Keratinocyte (primary cell): ENCODE results near the gene UTP11. TPM values are rescaled to one million over a fixed set of nuclear protein-coding genes. Genes with fewer than 3 reads are reported as not detected.

Source experiments
- DNase-seq: peaks from one replicate; pipeline ENCODE4 v3.0.0-alpha.2; 2011; ENCODE audit warnings: low read depth, missing footprints, low spot score
- FAIRE-seq: peaks from 2 replicates; lab custom pipeline; 2011; peaks lifted over from hg19 to GRCh38; lab: Jason Lieb, UNC
- H2AFZ ChIP-seq: 2 replicates; pipeline ENCODE4 v1.6.0; 2012; ENCODE audit warnings: low read length, control low read depth, inconsistent platforms; ENCODE audit not compliant: control insufficient read depth
- H3K27ac ChIP-seq: 2 replicates; pipeline ENCODE4 v1.5.1; 2011; ENCODE audit warnings: low read length; ENCODE audit not compliant: control insufficient read depth, insufficient read depth
- H3K27me3 ChIP-seq: 3 replicates; pipeline ENCODE4 v1.6.0; 2011; ENCODE audit warnings: low read length; ENCODE audit not compliant: control insufficient read depth, insufficient read depth; ENCODE audit errors: extremely low read depth
- H3K36me3 ChIP-seq, 2 experiments: 2 replicates in 1 of 2; 3 replicates in 1 of 2; pipeline ENCODE4 v1.5.1; 2011; ENCODE audit warnings: low read length in 2 of 2, mild to moderate bottlenecking in 1 of 2; ENCODE audit not compliant: control insufficient read depth in 2 of 2, insufficient read depth in 2 of 2; ENCODE audit errors: extremely low read depth in 1 of 2
- H3K4me1 ChIP-seq: 3 replicates; pipeline ENCODE4 v1.5.1; 2011; ENCODE audit warnings: low read length; ENCODE audit not compliant: control insufficient read depth, insufficient read depth; ENCODE audit errors: extremely low read depth
- H3K4me2 ChIP-seq: 3 replicates; pipeline ENCODE4 v1.6.0; 2011; ENCODE audit warnings: low read depth, low read length; ENCODE audit not compliant: control insufficient read depth, insufficient read depth; ENCODE audit errors: extremely low read depth
- H3K4me3 ChIP-seq, 3 experiments: fragments of 200-600 bp in 1 of 3; sonication (generic) in 1 of 3; 2 replicates in 2 of 3; 3 replicates in 1 of 3; pipeline ENCODE4 v1.5.1; 2011 to 2016; ENCODE audit warnings: low read length in 3 of 3, mild to moderate bottlenecking in 3 of 3, control low read depth in 2 of 3, inconsistent platforms in 1 of 3, low read depth in 1 of 3, mixed read lengths in 1 of 3, mixed run types in 1 of 3, moderate library complexity in 1 of 3; ENCODE audit not compliant: control insufficient read depth in 2 of 3, insufficient read depth in 2 of 3; ENCODE audit errors: extremely low read depth in 1 of 3
- H3K79me2 ChIP-seq: 2 replicates; pipeline ENCODE4 v1.6.0; 2012; ENCODE audit warnings: low read length; ENCODE audit not compliant: control insufficient read depth, insufficient read depth
- H3K9ac ChIP-seq: 3 replicates; pipeline ENCODE4 v1.6.0; 2011; ENCODE audit warnings: low read length; ENCODE audit not compliant: control insufficient read depth, insufficient read depth; ENCODE audit errors: extremely low read depth
- H3K9me1 ChIP-seq: 3 replicates; pipeline ENCODE4 v1.6.0; 2011; ENCODE audit warnings: low read length; ENCODE audit not compliant: control insufficient read depth, insufficient read depth; ENCODE audit errors: extremely low read depth
- H3K9me3 ChIP-seq: 2 replicates; pipeline ENCODE4 v1.5.1; 2012; ENCODE audit warnings: low read depth, low read length; ENCODE audit not compliant: control insufficient read depth
- H4K20me1 ChIP-seq: 3 replicates; pipeline ENCODE4 v1.6.0; 2011; ENCODE audit warnings: low read length; ENCODE audit not compliant: control insufficient read depth, insufficient read depth; ENCODE audit errors: extremely low read depth
- EZH2 ChIP-seq: IDR thresholded peaks from one replicate; pipeline ENCODE4 v1.6.1; 2012; ENCODE audit warnings: inconsistent platforms, mild to moderate bottlenecking, low read length, moderate library complexity
- dilution Hi-C: fragments of 300-500 bp; cut with MboI; formaldehyde crosslinking; loops from one replicate; pipeline ENCODE4 v1.7.0; 2020; ENCODE audit warnings: low sequenced_read_pairs; ENCODE audit not compliant: extremely low pct_ligation_motif_present
- polyA plus RNA-seq, 5 experiments: library from polyadenylated mRNA; depleted of rRNA in 3 of 5; stranded (reverse) in 3 of 5; stranded (forward) in 1 of 5; unstranded in 1 of 5; fragments of >200 nt; gene quantifications; 1 replicate in 1 of 5; 2 replicates in 3 of 5; 3 replicates in 1 of 5; pipeline versions ENCODE4 v1.2.1 to v1.2.3, GENCODE V29; 2011 to 2012; ENCODE audit warnings: missing spikeins in 2 of 5, low read depth in 1 of 5, low replicate concordance in 1 of 5
- TF ChIP-seq, protein P1 (sequence below), 3 experiments: IDR thresholded peaks in 1 of 3; conservative IDR thresholded peaks in 1 of 3; optimal IDR thresholded peaks in 1 of 3; 2 replicates in 2 of 3; 3 replicates in 1 of 3; pipeline versions ENCODE3 to v1.5.1; 2011; ENCODE audit warnings: low read length in 3 of 3, mild to moderate bottlenecking in 3 of 3, moderate library complexity in 2 of 3, control low read depth in 1 of 3, inconsistent platforms in 1 of 3; ENCODE audit not compliant: insufficient read depth in 2 of 3; ENCODE audit errors: extremely low read depth in 1 of 3

The UTP11 gene
- polyA plus RNA-seq, 1 donor (not counting 4 experiments of a cell fraction or from before 2014, with no cell fraction given): 50.0 TPM

DNA sequence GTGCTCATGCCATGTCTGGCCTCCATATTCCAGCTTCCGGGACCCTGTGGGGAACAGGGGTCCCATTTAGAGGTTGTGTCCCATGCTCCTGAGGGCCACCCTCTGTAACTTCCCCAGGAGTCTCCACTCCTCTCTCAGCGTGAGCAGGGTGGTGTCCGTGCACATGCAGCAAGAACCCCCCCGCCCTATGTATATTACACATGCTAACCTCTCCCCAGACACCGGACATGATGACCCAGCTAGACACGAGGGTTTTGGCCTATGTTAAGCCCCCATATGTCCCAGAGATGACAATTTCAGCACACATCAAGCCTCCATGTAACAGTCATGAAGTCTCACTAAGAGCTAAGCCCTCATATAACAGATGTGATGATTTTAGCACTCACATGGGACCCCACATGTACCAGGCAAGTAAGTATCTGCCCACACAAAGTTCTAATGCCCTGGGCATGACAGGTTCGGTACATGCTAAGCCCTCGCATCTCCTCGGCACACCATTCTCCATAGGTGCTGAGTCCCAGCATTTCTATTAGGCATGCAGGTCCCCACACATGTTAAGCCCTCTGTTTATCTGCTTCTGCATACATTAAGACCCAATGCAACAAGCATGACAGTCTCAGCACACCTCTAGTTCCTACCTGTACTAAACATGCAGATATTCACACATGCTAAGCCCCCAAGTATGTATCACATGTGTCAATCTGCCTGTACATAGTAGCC, 14.3 kb upstream of the UTP11 start:
- H3K79me2 ChIP-seq: peaks cover 37% of the 10 kb centered on the region
- H3K36me3 ChIP-seq: peaks cover 14 to 26% of the 10 kb centered on the region in 2 experiments
- FAIRE-seq: no peak
- no peak overlapping the region for H3K9ac ChIP-seq
- TF ChIP-seq, protein P1, sequence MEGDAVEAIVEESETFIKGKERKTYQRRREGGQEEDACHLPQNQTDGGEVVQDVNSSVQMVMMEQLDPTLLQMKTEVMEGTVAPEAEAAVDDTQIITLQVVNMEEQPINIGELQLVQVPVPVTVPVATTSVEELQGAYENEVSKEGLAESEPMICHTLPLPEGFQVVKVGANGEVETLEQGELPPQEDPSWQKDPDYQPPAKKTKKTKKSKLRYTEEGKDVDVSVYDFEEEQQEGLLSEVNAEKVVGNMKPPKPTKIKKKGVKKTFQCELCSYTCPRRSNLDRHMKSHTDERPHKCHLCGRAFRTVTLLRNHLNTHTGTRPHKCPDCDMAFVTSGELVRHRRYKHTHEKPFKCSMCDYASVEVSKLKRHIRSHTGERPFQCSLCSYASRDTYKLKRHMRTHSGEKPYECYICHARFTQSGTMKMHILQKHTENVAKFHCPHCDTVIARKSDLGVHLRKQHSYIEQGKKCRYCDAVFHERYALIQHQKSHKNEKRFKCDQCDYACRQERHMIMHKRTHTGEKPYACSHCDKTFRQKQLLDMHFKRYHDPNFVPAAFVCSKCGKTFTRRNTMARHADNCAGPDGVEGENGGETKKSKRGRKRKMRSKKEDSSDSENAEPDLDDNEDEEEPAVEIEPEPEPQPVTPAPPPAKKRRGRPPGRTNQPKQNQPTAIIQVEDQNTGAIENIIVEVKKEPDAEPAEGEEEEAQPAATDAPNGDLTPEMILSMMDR (optimal IDR thresholded peaks at IDR 0.05 in 1 of 3, IDR thresholded peaks at IDR 0.05 in 1 of 3, conservative IDR thresholded peaks at IDR 0.05 in 1 of 3; ENCODE audit: extremely low read depth in 1 of 3, insufficient read depth in 2 of 3, low read length in 3 of 3): no peak
- TF ChIP-seq EZH2: no peak
- no peak overlapping the region for H3K27ac ChIP-seq
- H4K20me1 ChIP-seq: no peaks in the 10 kb centered on the region
- H3K4me1 ChIP-seq: peaks cover 44% of the 10 kb centered on the region
- H3K4me3 ChIP-seq: no peak overlapping the region
- no peak overlapping the region for H2AFZ ChIP-seq
- no peak overlapping the region for H3K4me2 ChIP-seq
- DNase-seq: no peak
- H3K9me1 ChIP-seq: no peaks in the 10 kb centered on the region
- dilution Hi-C loops: no loop called here
- H3K27me3 ChIP-seq: no peaks in the 10 kb centered on the region
- no peaks in the 10 kb centered on the region for H3K9me3 ChIP-seq

DNA sequence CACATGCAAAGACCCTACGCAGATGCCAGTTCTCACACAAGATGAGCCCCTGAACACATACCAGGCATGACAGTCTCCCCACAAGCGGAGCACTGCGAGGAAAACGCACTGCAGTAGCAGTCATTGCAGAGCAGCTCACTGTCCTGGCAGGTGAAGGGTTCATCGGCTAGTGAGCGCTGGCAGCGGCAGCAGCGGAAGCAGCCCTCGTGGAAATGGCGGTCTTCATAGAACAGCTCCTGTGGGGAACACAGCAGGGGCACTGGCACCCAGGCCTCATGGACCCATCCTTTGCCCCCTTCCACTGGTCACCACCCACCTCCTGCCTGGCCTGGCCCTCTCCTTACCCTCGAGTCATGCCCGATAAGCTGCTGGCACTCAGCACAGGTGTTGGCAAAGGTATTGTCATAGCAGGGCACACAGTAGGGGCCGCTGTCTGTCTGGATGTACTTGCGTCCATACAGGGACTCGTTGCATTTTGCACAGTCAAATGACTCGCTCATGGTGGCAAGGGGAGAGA, 13.6 kb upstream of the UTP11 start:
- Histone ChIP-seq H3K27ac (peak overlapping the region; percentile 90), H3K4me1 (peaks cover 51% of the 10 kb centered on the region), H3K4me3 (no peak overlapping the region), H3K9me3 (no peaks in the 10 kb centered on the region), H3K4me2 (peak overlapping the region; percentile 89), H3K36me3 (peaks cover 14 to 28% of the 10 kb centered on the region in 2 experiments), H2AFZ (no peak overlapping the region), H3K9me1 (peaks cover 3% of the 10 kb centered on the region), H3K9ac (peak overlapping the region; percentile 68), H4K20me1 (no peaks in the 10 kb centered on the region), H3K27me3 (no peaks in the 10 kb centered on the region), H3K79me2 (peaks cover 44% of the 10 kb centered on the region)
- FAIRE-seq (no peak), DNase-seq (no peak)
- dilution Hi-C loops: no loop called here
- no peak for TF ChIP-seq EZH2
- TF ChIP-seq, protein P1 (optimal IDR thresholded peaks at IDR 0.05 in 1 of 3, IDR thresholded peaks at IDR 0.05 in 1 of 3, conservative IDR thresholded peaks at IDR 0.05 in 1 of 3; ENCODE audit: extremely low read depth in 1 of 3, insufficient read depth in 2 of 3, low read length in 3 of 3): no peak
